Activated naive CD4-positive, alpha-beta T cell treated with anti-CD3 and anti-CD28 coated beads for 36 hours (primary cell): ENCODE data around the gene TRAF7. TPM values are rescaled to one million over a fixed set of nuclear protein-coding genes. Genes with fewer than 3 reads are reported as not detected.
"Not testable (repeated sequence)": the region's sequence is repeated elsewhere in the genome, so short reads cannot be mapped to it uniquely, and the experiment has no call there.

ENCODE experiments used
- CTCF ChIA-PET: fragments of 350-600 bp; sonication (Branson Sonifier 250); formaldehyde crosslinking; loops from one replicate; lab custom pipeline; 2021; ENCODE audit warnings: antibody characterized with exemption; lab: Charles Lee
- DNase-seq: peaks from one replicate; pipeline ENCODE4 v3.0.0-alpha.2; 2020
- H3K27ac Mint-ChIP-seq: one replicate; pipeline ENCODE4 v1.8.0; 2021; ENCODE audit warnings: mild to moderate bottlenecking, mixed read lengths
- H3K27me3 Mint-ChIP-seq: one replicate; pipeline ENCODE4 v1.8.0; 2021; ENCODE audit warnings: low read depth, mixed read lengths
- H3K36me3 Mint-ChIP-seq: one replicate; pipeline ENCODE4 v1.8.0; 2021; ENCODE audit warnings: low read depth, mixed read lengths
- H3K4me1 Mint-ChIP-seq: one replicate; pipeline ENCODE4 v1.8.0; 2021; ENCODE audit warnings: low read depth, mixed read lengths
- H3K4me3 Mint-ChIP-seq: one replicate; pipeline ENCODE4 v1.8.0; 2021; ENCODE audit warnings: mild to moderate bottlenecking, moderate library complexity, mixed read lengths
- H3K9me3 Mint-ChIP-seq: one replicate; pipeline ENCODE4 v1.8.0; 2021; ENCODE audit warnings: mixed read lengths
- intact Hi-C: fragments of 100-400 bp; cut with micrococcal nuclease; formaldehyde crosslinking; loops from one replicate; pipeline ENCODE4 v1.15.1; 2023
- total RNA-seq, 2 experiments: library from RNA; stranded (reverse); gene quantifications; one replicate each; pipeline ENCODE4 v1.2.3, GENCODE V29; 2021

TRAF7 gene
- 100 to 1,000 TPM; 102 to 104 TPM for total RNA-seq

DNA sequence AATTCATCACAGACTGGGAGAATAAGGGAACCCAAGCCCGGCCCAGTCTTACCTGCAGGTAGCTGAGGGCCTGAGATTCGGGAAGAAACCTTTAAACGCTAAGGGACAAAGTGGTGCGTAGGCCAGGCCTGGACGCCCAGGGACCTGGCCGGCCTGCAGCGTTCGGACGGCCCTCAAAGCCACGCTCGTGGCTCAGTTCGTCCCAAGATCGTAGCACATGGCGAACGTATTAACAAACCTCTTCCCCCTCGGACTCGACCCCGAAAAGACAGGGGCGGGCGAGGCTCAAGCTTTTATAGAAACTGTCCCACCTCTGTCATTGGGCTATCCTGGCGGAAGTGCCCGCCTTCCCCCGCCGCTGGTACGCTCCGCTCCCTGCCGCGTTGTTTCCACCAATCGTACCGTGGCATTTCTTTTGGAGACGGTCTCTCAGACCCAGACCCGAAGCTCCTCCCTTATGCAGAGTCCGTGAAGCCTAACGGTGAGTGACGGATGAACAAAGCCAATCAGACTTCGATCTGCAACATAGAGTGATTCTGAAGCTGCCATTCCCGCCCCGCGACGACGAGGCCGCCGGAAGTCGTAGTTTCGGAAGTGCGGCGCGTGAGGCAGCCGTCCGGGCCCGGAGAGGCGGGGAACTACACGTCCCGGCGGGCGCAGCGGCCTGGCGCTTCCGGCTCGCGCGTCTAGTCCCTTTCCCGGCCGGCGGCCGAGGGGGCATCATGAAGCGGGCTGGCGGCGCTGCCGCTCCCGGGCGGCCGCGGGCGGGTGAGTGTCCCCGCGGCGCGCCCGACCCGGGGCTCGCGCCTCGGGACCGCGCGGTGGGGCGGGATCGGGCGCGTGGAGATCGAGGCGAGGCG, at the start of gene TRAF7:
Gene TRAF7, plus strand, starts transcription at position 692 of the 860 bp plus-strand sequence. CDS start 8,139 bp downstream, outside the sequence.
- Mint-ChIP-seq H3K27me3 (no peaks in the 10 kb centered on the region), H3K36me3 (peaks cover 42% of the 10 kb centered on the region), H3K9me3 (no peaks in the 10 kb centered on the region), H3K27ac (peak within 1 kb of the TSS; percentile 91), H3K4me3 (peak within 1 kb of the TSS; percentile 97), H3K4me1 (peaks cover 41% of the 10 kb centered on the region)
- CTCF ChIA-PET = interaction anchor here (0.7 to 1.4 kb wide), 3 partner anchors 15 to 133 kb away, joined by 3 read pairs; no protein-coding TSS in a partner anchor
- peak; percentile 99 for DNase-seq
- intact Hi-C loops = loop anchor here (1.0 to 10.0 kb wide), 14 partner anchors 50 to 843 kb away; partner anchors contain the start of genes CCNF, E4F1, ECI1 and MLST8

DNA sequence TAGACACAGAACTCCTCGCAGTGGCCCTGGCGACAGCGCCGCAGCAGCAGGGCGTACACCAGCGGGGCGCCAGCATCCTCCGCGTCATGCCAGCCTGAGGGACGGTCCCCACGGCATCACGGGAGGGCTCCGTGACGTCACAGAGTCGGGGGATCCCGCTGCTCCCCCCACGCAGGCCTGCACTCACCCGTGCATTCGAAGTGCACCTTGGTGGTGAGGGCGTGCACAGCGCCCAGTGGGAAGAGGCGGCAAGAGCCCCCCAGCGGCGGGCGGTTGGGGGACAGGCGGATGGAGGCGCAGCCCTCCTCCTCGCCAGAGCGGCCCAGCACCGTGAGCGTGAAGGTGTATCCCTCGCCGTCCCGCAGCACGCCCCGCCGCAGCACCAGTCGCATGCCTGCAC, 49.4 kb upstream of the TRAF7 start:
- H3K4me1 Mint-ChIP-seq, CTCF ChIA-PET, H3K27me3 Mint-ChIP-seq, H3K4me3 Mint-ChIP-seq, H3K36me3 Mint-ChIP-seq, H3K27ac Mint-ChIP-seq, DNase-seq, H3K9me3 Mint-ChIP-seq, intact Hi-C loops: not testable (repeated sequence)

DNA sequence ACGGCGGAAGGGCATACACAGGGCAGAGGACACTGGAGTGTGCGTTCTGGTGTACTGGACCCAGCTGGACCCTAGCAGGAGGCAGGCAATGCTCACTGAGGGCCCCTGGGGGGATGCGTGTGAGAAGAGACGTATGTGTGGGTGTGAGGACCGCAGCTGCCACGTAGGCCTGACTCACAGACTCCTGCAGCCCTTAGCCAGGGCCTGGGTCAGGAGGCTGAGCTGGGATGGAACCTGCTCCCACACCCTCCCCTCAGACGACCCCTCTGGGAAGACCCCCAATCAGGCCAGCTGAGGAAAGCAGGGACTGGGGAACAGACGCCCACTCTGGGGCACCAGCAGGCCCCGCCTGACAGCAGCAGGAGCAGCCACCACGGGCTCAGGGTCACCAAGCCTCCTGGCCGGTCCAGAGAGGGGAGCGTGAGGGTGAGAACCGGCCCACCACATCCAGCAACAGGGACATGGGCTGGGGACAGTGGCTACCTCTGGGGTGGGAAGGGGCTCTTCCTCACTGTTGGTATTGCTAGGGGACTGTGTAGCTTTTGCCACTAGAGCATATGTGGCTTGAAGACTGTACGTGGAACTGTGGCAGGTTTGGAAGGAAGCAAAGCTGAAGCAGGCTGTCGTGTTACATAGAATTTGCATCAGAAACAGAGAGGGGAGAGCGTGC, 48.3 kb upstream of the TRAF7 start:
- H3K9me3 Mint-ChIP-seq, H3K27ac Mint-ChIP-seq, DNase-seq, intact Hi-C loops, CTCF ChIA-PET, H3K27me3 Mint-ChIP-seq, H3K36me3 Mint-ChIP-seq, H3K4me3 Mint-ChIP-seq, H3K4me1 Mint-ChIP-seq: not testable (repeated sequence)

DNA sequence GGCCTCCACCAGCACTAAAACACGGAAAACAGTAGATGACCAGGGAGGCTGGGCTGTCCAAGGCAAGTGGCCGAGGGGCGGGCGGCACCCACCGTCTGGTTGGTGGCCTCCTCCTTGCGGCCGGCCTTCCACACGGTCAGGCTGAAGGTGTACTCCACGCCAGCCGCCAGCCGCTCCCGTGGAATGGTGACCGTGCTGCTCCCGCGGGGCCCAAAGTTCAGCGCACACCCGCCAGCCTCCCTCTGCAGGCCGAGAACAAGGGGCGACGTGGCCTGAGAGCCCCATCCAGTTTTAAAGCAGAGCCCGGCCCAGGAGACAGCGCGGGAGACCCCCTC, 47.8 kb upstream of the TRAF7 start:
- DNase-seq, H3K9me3 Mint-ChIP-seq, H3K4me3 Mint-ChIP-seq, H3K27ac Mint-ChIP-seq, H3K36me3 Mint-ChIP-seq, intact Hi-C loops, CTCF ChIA-PET, H3K27me3 Mint-ChIP-seq, H3K4me1 Mint-ChIP-seq: not testable (repeated sequence)

DNA sequence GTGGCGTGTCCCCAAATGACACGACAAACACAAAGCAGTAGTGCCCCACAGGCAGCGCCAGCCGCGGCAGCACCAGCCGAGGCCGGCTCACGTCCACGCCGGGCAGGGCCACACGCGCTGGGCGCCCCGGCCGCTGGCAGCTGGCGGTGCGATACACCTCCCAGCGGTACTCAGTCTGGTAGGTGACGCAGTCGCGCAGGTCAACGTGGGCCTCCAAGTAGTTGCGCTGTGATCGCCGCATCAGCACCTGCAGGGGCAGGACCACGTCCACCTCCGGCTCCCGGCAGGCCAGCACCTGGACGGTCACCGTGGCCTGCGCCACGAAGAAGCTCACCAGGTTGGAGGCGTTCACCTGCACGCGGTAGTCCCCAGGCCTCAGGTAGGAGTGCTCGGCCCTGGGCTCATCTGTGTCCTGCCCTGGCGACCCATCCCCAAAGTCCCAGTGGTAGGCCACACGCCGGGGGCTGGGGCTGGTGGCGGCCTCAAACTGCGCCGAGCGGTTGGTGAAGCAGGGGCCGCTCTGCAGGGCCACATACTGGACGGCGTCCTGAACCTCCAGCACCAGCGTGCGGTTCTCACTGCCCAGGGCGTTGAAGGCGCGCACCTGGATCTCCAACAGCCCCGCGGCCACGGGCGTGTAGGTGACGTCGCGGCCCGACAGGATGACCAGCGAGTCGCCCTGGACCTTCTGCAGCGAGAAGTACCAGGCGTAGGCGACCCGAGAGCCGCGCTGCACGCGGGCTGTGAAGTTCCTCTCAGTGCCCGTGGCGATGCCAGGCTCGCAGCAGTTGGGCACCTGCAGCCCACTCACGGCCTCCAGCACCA, 46.9 kb upstream of the TRAF7 start:
- H3K27me3 Mint-ChIP-seq, H3K4me1 Mint-ChIP-seq, H3K27ac Mint-ChIP-seq, H3K36me3 Mint-ChIP-seq, CTCF ChIA-PET, DNase-seq, intact Hi-C loops, H3K9me3 Mint-ChIP-seq, H3K4me3 Mint-ChIP-seq: not testable (repeated sequence)

DNA sequence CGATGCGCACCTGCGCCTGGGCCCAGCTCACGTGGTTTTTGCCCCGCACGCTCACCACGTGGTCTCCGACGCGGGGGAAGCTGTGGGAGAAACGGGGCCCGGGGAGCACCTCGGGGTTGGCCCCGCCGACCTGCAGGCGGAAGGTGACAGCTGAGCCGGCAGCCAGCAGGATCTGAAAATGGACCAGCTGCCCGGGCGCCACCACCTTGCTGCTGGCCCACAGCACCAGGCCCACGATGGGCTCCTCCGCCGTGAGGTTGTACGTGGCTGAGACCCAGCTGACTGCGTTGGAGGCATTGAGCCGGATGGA, 46.4 kb upstream of the TRAF7 start:
- H3K9me3 Mint-ChIP-seq, H3K4me1 Mint-ChIP-seq, intact Hi-C loops, CTCF ChIA-PET, H3K36me3 Mint-ChIP-seq, H3K27ac Mint-ChIP-seq, H3K4me3 Mint-ChIP-seq, DNase-seq, H3K27me3 Mint-ChIP-seq: not testable (repeated sequence)

DNA sequence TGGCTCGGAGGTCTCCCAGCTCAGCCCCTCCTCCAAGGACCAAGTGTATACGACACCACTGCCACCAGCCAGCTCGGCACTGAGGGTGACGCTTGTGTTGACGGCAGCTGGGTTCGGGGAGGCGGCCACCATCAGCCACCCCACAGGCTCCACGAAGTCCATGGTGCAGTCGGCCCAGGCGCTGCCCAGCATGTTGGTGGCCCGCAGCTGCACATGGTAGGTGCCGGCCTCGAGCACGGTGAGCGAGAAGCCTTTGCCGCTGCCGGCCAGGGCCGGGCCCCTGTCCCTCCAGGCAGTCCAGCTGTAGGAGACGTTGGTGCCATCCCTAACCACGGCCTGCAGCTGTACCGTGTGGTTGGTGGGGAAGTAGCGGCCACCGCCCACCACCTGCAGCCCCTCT, 45.7 kb upstream of the TRAF7 start:
- H3K4me1 Mint-ChIP-seq, CTCF ChIA-PET, H3K4me3 Mint-ChIP-seq, H3K27me3 Mint-ChIP-seq, DNase-seq, H3K9me3 Mint-ChIP-seq, H3K36me3 Mint-ChIP-seq, H3K27ac Mint-ChIP-seq, intact Hi-C loops: not testable (repeated sequence)

DNA sequence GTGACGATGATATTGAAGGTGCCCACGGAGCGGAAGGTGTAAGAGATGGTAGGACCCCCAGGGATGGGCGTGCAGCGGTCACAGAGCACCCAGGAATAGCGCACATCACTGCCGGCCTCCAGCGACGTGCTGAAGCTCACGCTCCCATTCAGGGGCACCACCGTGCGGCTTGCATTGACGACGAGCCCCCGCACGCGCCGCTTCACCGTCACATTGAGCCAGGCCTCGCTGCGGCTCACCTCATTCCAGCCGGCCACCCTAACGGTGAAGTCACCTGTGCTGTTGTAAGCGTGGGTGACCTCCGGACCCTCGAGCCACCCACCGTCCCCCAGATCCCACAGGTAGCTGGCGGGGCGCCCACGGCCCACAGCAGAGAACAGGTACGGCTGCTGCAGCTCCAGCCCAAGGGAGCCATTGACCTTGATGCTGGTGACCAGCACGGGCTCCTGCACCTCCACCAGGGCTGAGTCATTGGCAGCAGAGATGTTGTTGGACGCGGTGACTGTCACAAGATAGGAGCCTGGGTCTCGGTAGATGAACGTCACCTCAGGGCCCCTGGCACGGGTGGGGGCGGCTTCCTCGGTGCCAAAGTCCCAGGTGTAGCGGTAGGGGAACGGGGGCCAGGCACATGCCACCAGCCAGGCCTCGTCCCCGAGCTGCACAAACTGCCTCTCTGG, 45.1 kb upstream of the TRAF7 start:
- H3K36me3 Mint-ChIP-seq, H3K9me3 Mint-ChIP-seq, H3K27me3 Mint-ChIP-seq, H3K4me3 Mint-ChIP-seq, intact Hi-C loops, CTCF ChIA-PET, DNase-seq, H3K27ac Mint-ChIP-seq, H3K4me1 Mint-ChIP-seq: not testable (repeated sequence)

DNA sequence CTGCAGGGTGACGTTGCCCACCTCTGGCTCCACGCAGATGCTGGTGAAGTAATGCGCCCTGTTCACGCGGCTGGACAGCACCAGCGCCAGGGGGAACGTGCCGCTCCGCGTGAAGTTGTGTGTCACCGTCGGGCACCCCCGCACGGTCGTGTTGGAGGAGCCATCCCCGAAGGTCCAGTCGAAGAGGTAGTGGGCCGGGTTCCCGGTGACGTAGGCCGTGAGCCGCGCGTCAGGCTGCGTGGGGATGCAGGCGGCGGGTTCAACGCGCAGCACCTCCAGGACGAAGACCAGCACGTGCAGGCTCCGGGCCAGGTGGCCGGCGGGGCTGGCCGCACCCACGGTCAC, 44.6 kb upstream of the TRAF7 start:
- H3K27ac Mint-ChIP-seq, H3K27me3 Mint-ChIP-seq, DNase-seq, H3K4me3 Mint-ChIP-seq, CTCF ChIA-PET, H3K9me3 Mint-ChIP-seq, H3K4me1 Mint-ChIP-seq, H3K36me3 Mint-ChIP-seq, intact Hi-C loops: not testable (repeated sequence)

DNA sequence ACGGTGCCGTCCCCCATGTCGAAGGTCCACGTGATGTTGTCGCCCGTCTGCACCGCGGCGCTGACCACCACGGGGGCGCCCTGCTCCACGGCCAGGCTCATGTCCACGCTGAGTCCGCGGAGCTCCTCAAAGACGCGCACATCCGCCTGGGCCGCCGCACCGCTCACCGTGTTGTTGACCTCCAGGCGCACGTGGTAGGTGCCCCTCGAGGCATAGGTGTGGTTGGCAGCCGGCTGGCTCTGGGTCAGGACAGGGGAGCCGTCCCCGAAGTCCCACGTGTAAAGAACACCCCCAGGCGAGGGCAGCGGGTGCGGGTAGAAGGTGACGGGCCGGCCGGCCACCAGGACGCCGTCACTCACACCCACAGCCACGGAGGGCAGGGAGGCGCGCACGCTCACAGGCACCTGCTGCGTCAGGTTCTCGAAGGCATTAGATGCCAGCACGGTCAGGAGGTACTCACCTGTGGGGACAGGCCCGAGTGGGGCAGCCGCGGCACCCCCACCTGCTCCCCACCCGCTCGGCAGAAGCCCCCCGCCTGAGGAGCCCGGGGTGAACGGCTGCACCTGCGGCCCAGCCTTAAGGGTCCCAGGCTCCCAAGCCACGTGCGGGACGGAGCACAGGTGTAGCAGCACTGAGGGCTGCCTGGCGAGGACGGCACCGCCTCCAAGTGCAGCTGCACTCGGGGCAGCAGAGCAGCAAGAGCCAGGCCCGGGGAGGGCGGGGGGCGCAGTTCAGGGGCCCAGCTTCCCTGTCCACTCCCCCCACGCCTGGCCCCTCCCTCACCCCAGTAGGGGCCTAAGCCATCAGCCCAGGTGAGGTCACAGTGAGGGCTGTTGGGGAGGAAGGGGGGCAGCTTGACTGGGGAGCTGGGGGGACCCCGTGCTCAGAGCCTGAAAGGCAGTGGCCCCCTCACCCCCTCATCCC, 43.9 kb upstream of the TRAF7 start:
- intact Hi-C loops, H3K4me1 Mint-ChIP-seq, H3K36me3 Mint-ChIP-seq, H3K27ac Mint-ChIP-seq, H3K27me3 Mint-ChIP-seq, CTCF ChIA-PET, DNase-seq, H3K4me3 Mint-ChIP-seq, H3K9me3 Mint-ChIP-seq: not testable (repeated sequence)

DNA sequence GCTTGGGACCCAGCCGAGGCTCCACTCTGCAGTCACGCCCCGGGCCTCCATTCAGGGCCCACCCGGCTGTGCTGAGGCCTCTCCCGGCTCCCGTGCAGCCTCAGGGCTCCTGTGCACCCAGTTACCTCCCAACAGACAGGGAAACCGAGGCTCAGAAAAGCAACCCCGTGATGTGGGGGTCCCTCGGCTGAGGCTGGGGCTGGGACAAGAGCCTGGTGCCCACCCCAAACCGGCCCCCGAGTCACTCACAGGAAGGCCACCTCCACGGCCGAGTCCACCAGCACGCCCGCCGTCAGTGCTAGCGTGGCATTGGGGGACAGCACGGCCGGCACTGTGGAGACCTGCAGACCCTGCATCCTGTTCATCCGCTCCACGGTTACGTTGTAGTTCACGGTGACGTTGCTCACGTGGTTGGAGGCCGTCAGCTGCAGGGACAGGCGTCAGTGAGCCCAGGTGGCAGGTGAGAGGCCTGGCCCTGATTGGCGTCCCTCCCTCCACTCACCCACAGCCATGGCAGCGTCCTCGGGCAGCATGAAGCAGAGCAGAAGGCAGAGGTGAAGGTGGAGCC, 43.0 kb upstream of the TRAF7 start:
- H3K4me3 Mint-ChIP-seq, CTCF ChIA-PET, H3K9me3 Mint-ChIP-seq, H3K36me3 Mint-ChIP-seq, H3K4me1 Mint-ChIP-seq, H3K27me3 Mint-ChIP-seq, intact Hi-C loops, DNase-seq, H3K27ac Mint-ChIP-seq: not testable (repeated sequence)
